Measurements from ENCODE around the gene CORIN.

Gene CORIN

GRCh38 chr4:47855350-47855749 is 17.5 kb upstream of the CORIN start:
- Histone ChIP-seq H3K79me2 (ENCODE audit: control insufficient read depth, insufficient read depth, low read length) (no peaks in the 10 kb centered on the region), H3K4me2 (ENCODE audit: low read length) (no peak overlapping the region), H3K4me3 (ENCODE audit: low read length) (no peak overlapping the region), H4K5ac (ENCODE audit: low read length) (no peak overlapping the region), H3K79me1 (ENCODE audit: low read length) (peaks cover 2% of the 10 kb centered on the region), H2BK120ac (ENCODE audit: low read depth, low read length) (no peak overlapping the region), H3K27me3 (ENCODE audit: insufficient read depth, low read length, poor library complexity) (no peaks in the 10 kb centered on the region), H3K18ac (ENCODE audit: low read length) (no peak overlapping the region), H3K4ac (ENCODE audit: low read depth, low read length) (no peak overlapping the region), H3K27ac (ENCODE audit: low read depth, low read length) (no peak overlapping the region), H2AK5ac (ENCODE audit: low read length) (no peak overlapping the region), H4K8ac (ENCODE audit: low read depth, low read length) (no peak overlapping the region), H2BK15ac (replicated peaks; ENCODE audit: low read depth) (no peak overlapping the region), H3K4me1 (ENCODE audit: control insufficient read depth, low read depth, low read length) (no peaks in the 10 kb centered on the region), H3K9ac (ENCODE audit: low read length) (no peak overlapping the region), H3K56ac (ENCODE audit: low read length) (no peak overlapping the region), H2BK5ac (ENCODE audit: low read length) (no peak overlapping the region), H3K36me3 (ENCODE audit: control insufficient read depth, insufficient read depth, low read length) (no peaks in the 10 kb centered on the region), H3K23ac (ENCODE audit: low read length) (no peak overlapping the region)
- no peak for DNase-seq
- no CpG with 5 or more reads among the region's 2 CpGs for WGBS (ENCODE audit: extremely low coverage, insufficient coverage, low lambda C conversion rate)

DNA sequence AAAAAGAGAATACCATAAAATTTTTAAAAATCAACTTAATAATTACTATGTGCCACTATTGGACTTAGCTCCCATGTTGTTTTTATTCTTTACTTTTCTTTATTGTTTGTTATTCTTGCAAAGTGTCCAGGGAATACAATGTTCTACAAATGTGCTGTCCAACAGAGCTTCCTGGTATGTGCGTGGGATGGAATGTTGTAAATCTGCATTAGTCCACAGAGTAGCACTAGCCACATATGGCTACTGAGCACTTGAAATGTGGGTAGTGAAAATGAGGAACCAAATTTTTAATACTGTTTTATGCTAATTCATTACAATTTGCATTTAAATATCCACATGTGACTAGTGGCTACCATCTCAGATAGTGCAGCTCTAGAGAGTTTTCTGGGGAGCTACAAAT is 14.3 kb upstream of the CORIN start:
- no peak overlapping the region for H3K23ac ChIP-seq (ENCODE audit: low read length)
- H2AK5ac ChIP-seq (ENCODE audit: low read length) = no peak overlapping the region
- no peak overlapping the region for H2BK15ac ChIP-seq (replicated peaks; ENCODE audit: low read depth)
- no peak overlapping the region for H3K56ac ChIP-seq (ENCODE audit: low read length)
- no peak overlapping the region for H3K18ac ChIP-seq (ENCODE audit: low read length)
- H2BK120ac ChIP-seq (ENCODE audit: low read depth, low read length) = no peak overlapping the region
- no peak overlapping the region for H3K4me2 ChIP-seq (ENCODE audit: low read length)
- no peak overlapping the region for H3K4ac ChIP-seq (ENCODE audit: low read depth, low read length)
- no peak overlapping the region for H3K4me3 ChIP-seq (ENCODE audit: low read length)
- no peak overlapping the region for H2BK5ac ChIP-seq (ENCODE audit: low read length)
- no peak for DNase-seq
- no peaks in the 10 kb centered on the region for H3K79me2 ChIP-seq (ENCODE audit: control insufficient read depth, insufficient read depth, low read length)
- no CpG with 5 or more reads among the region's 1 CpG for WGBS (ENCODE audit: extremely low coverage, insufficient coverage, low lambda C conversion rate)
- H3K4me1 ChIP-seq (ENCODE audit: control insufficient read depth, low read depth, low read length) = no peaks in the 10 kb centered on the region
- H3K27me3 ChIP-seq (ENCODE audit: insufficient read depth, low read length, poor library complexity) = no peaks in the 10 kb centered on the region
- peaks cover 2% of the 10 kb centered on the region for H3K79me1 ChIP-seq (ENCODE audit: low read length)
- H4K8ac ChIP-seq (ENCODE audit: low read depth, low read length) = no peak overlapping the region
- no peak overlapping the region for H4K5ac ChIP-seq (ENCODE audit: low read length)
- no peak overlapping the region for H3K9ac ChIP-seq (ENCODE audit: low read length)
- no peaks in the 10 kb centered on the region for H3K36me3 ChIP-seq (ENCODE audit: control insufficient read depth, insufficient read depth, low read length)
- no peak overlapping the region for H3K27ac ChIP-seq (ENCODE audit: low read depth, low read length)

DNA sequence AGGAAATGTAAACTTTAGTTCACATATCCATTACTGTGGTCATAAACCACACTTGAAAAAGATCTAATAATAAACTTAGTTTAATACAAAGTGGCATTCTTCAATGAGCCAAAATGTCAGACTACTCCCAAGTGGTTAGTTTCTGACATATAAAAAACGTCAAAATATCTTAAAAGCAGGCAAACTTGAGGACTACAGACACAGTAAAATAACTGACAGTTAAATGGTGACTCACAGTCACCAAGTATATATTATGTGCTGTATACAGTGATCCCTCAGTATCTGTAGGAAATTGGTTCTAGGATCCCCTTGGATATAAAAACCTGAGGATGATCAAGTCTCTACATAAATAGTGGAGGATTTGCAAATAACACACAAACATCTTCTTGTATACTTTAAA is 11.6 kb upstream of the CORIN start:
- Histone ChIP-seq H3K4ac (ENCODE audit: low read depth, low read length) (no peak overlapping the region), H3K79me2 (ENCODE audit: control insufficient read depth, insufficient read depth, low read length) (no peaks in the 10 kb centered on the region), H4K5ac (ENCODE audit: low read length) (no peak overlapping the region), H3K4me3 (ENCODE audit: low read length) (no peak overlapping the region), H3K36me3 (ENCODE audit: control insufficient read depth, insufficient read depth, low read length) (no peaks in the 10 kb centered on the region), H3K18ac (ENCODE audit: low read length) (no peak overlapping the region), H2AK5ac (ENCODE audit: low read length) (no peak overlapping the region), H3K27ac (ENCODE audit: low read depth, low read length) (no peak overlapping the region), H3K4me2 (ENCODE audit: low read length) (no peak overlapping the region), H3K4me1 (ENCODE audit: control insufficient read depth, low read depth, low read length) (no peaks in the 10 kb centered on the region), H3K23ac (ENCODE audit: low read length) (no peak overlapping the region), H3K79me1 (ENCODE audit: low read length) (no peaks in the 10 kb centered on the region), H3K9ac (ENCODE audit: low read length) (no peak overlapping the region), H2BK120ac (ENCODE audit: low read depth, low read length) (no peak overlapping the region), H2BK15ac (replicated peaks; ENCODE audit: low read depth) (no peak overlapping the region), H3K56ac (ENCODE audit: low read length) (no peak overlapping the region), H2BK5ac (ENCODE audit: low read length) (no peak overlapping the region), H3K27me3 (ENCODE audit: insufficient read depth, low read length, poor library complexity) (no peaks in the 10 kb centered on the region), H4K8ac (ENCODE audit: low read depth, low read length) (no peak overlapping the region)
- no CpG with 5 or more reads among the region's 1 CpG for WGBS (ENCODE audit: extremely low coverage, insufficient coverage, low lambda C conversion rate)
- no peak for DNase-seq

GRCh38 chr4:47848041-47848440 is 10.2 kb upstream of the CORIN start:
- Histone ChIP-seq H3K4me3 (ENCODE audit: low read length) (no peak overlapping the region), H3K4ac (ENCODE audit: low read depth, low read length) (no peak overlapping the region)
- no CpG with 5 or more reads among the region's 2 CpGs for WGBS (ENCODE audit: extremely low coverage, insufficient coverage, low lambda C conversion rate)

GRCh38 chr4:47842985-47843384 is 5.1 kb upstream of the CORIN start:
- Histone ChIP-seq H3K27me3 (ENCODE audit: insufficient read depth, low read length, poor library complexity) (no peaks in the 10 kb centered on the region), H2BK15ac (replicated peaks; ENCODE audit: low read depth) (no peak overlapping the region), H3K27ac (ENCODE audit: low read depth, low read length) (no peak overlapping the region), H2AK5ac (ENCODE audit: low read length) (no peak overlapping the region), H3K4ac (ENCODE audit: low read depth, low read length) (no peak overlapping the region), H2BK120ac (ENCODE audit: low read depth, low read length) (no peak overlapping the region), H3K4me3 (ENCODE audit: low read length) (no peak overlapping the region), H3K36me3 (ENCODE audit: control insufficient read depth, insufficient read depth, low read length) (no peaks in the 10 kb centered on the region), H3K18ac (ENCODE audit: low read length) (no peak overlapping the region), H3K4me2 (ENCODE audit: low read length) (no peak overlapping the region), H3K79me1 (ENCODE audit: low read length) (no peaks in the 10 kb centered on the region), H3K4me1 (ENCODE audit: control insufficient read depth, low read depth, low read length) (no peaks in the 10 kb centered on the region), H4K8ac (ENCODE audit: low read depth, low read length) (no peak overlapping the region), H4K5ac (ENCODE audit: low read length) (no peak overlapping the region), H3K9ac (ENCODE audit: low read length) (no peak overlapping the region), H3K56ac (ENCODE audit: low read length) (no peak overlapping the region), H2BK5ac (ENCODE audit: low read length) (no peak overlapping the region), H3K79me2 (ENCODE audit: control insufficient read depth, insufficient read depth, low read length) (no peaks in the 10 kb centered on the region), H3K23ac (ENCODE audit: low read length) (no peak overlapping the region)
- no peak for DNase-seq

More at GRCh38 chr4:47848041-47848440, 10.2 kb upstream of the CORIN start:
- H3K4me1 ChIP-seq (ENCODE audit: control insufficient read depth, low read depth, low read length) = no peaks in the 10 kb centered on the region
- no peak overlapping the region for H3K4me2 ChIP-seq (ENCODE audit: low read length)
- H2BK5ac ChIP-seq (ENCODE audit: low read length) = no peak overlapping the region
- no peak for DNase-seq
- no peak overlapping the region for H4K8ac ChIP-seq (ENCODE audit: low read depth, low read length)
- no peak overlapping the region for H3K27ac ChIP-seq (ENCODE audit: low read depth, low read length)
- no peak overlapping the region for H4K5ac ChIP-seq (ENCODE audit: low read length)
- H3K36me3 ChIP-seq (ENCODE audit: control insufficient read depth, insufficient read depth, low read length) = no peaks in the 10 kb centered on the region
- no peaks in the 10 kb centered on the region for H3K27me3 ChIP-seq (ENCODE audit: insufficient read depth, low read length, poor library complexity)
- no peak overlapping the region for H3K18ac ChIP-seq (ENCODE audit: low read length)
- H3K79me1 ChIP-seq (ENCODE audit: low read length) = no peaks in the 10 kb centered on the region
- no peak overlapping the region for H2BK15ac ChIP-seq (replicated peaks; ENCODE audit: low read depth)
- no peak overlapping the region for H2AK5ac ChIP-seq (ENCODE audit: low read length)
- H3K9ac ChIP-seq (ENCODE audit: low read length) = no peak overlapping the region
- no peak overlapping the region for H3K56ac ChIP-seq (ENCODE audit: low read length)
- no peaks in the 10 kb centered on the region for H3K79me2 ChIP-seq (ENCODE audit: control insufficient read depth, insufficient read depth, low read length)
- H2BK120ac ChIP-seq (ENCODE audit: low read depth, low read length) = no peak overlapping the region
- H3K23ac ChIP-seq (ENCODE audit: low read length) = no peak overlapping the region

GRCh38 chr4:47840291-47840690 is 2.4 kb upstream of the CORIN start:
- H3K4ac ChIP-seq (ENCODE audit: low read depth, low read length) = no peak overlapping the region
- H3K27me3 ChIP-seq (ENCODE audit: insufficient read depth, low read length, poor library complexity) = no peaks in the 10 kb centered on the region
- H2BK5ac ChIP-seq (ENCODE audit: low read length) = no peak overlapping the region
- no peak overlapping the region for H2BK15ac ChIP-seq (replicated peaks; ENCODE audit: low read depth)
- no peak overlapping the region for H4K5ac ChIP-seq (ENCODE audit: low read length)
- no peak overlapping the region for H2BK120ac ChIP-seq (ENCODE audit: low read depth, low read length)
- H4K8ac ChIP-seq (ENCODE audit: low read depth, low read length) = no peak overlapping the region
- no peak overlapping the region for H3K4me2 ChIP-seq (ENCODE audit: low read length)
- H3K4me3 ChIP-seq (ENCODE audit: low read length) = no peak overlapping the region
- H3K27ac ChIP-seq (ENCODE audit: low read depth, low read length) = no peak overlapping the region
- no peak overlapping the region for H3K18ac ChIP-seq (ENCODE audit: low read length)
- H3K79me1 ChIP-seq (ENCODE audit: low read length) = no peaks in the 10 kb centered on the region
- no CpG with 5 or more reads among the region's 1 CpG for WGBS (ENCODE audit: extremely low coverage, insufficient coverage, low lambda C conversion rate)
- H3K4me1 ChIP-seq (ENCODE audit: control insufficient read depth, low read depth, low read length) = peaks cover 4% of the 10 kb centered on the region
- no peak overlapping the region for H3K56ac ChIP-seq (ENCODE audit: low read length)
- no peak overlapping the region for H3K23ac ChIP-seq (ENCODE audit: low read length)
- no peak overlapping the region for H2AK5ac ChIP-seq (ENCODE audit: low read length)
- no peak overlapping the region for H3K9ac ChIP-seq (ENCODE audit: low read length)
- no peak for DNase-seq
- H3K36me3 ChIP-seq (ENCODE audit: control insufficient read depth, insufficient read depth, low read length) = no peaks in the 10 kb centered on the region
- H3K79me2 ChIP-seq (ENCODE audit: control insufficient read depth, insufficient read depth, low read length) = no peaks in the 10 kb centered on the region
